ENCODE data around the gene FRMD1.

DNA sequence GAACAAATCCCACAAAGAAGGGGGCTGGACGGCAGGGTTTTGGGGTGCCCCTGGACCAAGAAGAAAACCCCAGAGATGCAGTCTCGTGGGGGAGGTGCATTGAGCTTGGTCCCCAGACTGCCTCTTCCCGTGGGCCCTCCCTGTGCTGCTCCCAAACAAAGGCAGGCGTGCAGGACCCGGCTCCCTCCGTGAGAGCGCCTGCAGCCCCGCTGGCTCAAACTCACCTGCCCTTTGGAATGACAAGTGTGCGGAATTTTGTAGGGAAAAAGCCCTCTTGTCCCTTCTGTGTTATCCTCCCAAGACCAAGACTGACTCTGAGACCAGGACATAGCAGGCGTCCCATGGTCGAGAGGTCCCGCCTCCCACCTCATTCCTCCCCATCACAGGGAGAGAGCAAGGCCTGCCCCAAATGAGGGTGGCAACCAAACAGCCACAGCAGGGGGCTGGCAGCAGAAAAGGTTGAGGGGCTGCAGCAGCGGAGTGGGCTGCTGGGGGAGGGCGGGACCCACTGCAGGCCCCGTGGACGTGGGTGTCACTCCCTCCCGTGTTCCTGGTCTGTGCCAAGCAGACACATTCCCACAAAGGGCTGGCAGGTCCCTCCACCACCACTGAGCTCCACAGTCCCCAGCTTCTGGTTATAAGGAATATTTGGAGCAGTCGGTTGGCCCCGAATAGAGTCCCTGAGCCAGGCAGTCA is 5.6 kb upstream of the FRMD1 start:
- TF ChIP-seq, protein P1, sequence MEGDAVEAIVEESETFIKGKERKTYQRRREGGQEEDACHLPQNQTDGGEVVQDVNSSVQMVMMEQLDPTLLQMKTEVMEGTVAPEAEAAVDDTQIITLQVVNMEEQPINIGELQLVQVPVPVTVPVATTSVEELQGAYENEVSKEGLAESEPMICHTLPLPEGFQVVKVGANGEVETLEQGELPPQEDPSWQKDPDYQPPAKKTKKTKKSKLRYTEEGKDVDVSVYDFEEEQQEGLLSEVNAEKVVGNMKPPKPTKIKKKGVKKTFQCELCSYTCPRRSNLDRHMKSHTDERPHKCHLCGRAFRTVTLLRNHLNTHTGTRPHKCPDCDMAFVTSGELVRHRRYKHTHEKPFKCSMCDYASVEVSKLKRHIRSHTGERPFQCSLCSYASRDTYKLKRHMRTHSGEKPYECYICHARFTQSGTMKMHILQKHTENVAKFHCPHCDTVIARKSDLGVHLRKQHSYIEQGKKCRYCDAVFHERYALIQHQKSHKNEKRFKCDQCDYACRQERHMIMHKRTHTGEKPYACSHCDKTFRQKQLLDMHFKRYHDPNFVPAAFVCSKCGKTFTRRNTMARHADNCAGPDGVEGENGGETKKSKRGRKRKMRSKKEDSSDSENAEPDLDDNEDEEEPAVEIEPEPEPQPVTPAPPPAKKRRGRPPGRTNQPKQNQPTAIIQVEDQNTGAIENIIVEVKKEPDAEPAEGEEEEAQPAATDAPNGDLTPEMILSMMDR (IDR thresholded peaks at IDR 0.05; ENCODE audit: poor library complexity) = no peak
- no peak for TF ChIP-seq EZH2phosphoT487 (IDR thresholded peaks at IDR 0.05; ENCODE audit: low read depth, severe bottlenecking, unreplicated experiment)

Measured in hepatocyte (in vitro differentiated cells).